Epithelial cell of proximal tubule (primary cell): ENCODE results near the gene PLEKHA8. TPM values are rescaled to one million over a fixed set of nuclear protein-coding genes. Genes with fewer than 3 reads are reported as not detected.
A peak's percentile ranks its signal among the peaks of the same experiment; 100 is the strongest.

Source experiments
- DNase-seq: peaks from one replicate; pipeline ENCODE4 v3.0.0-alpha.2; 2011; ENCODE audit warnings: low read depth
- H3K4me3 ChIP-seq: 2 replicates; pipeline ENCODE4 v1.5.1; 2011; ENCODE audit warnings: low read depth, mild to moderate bottlenecking, low read length
- CTCF ChIP-seq: conservative IDR thresholded peaks from 2 replicates; pipeline ENCODE4 v1.5.1; 2012; ENCODE audit warnings: low read depth, mild to moderate bottlenecking, low read length
- total RNA-seq: library from RNA; depleted of rRNA; stranded (reverse); fragments of >200 nt; gene quantifications from 2 replicates; pipeline ENCODE4 v1.2.3, GENCODE V29; 2015

PLEKHA8 gene
- total RNA-seq, 1 donor from 2014 or later, result 12.2 TPM

GRCh38 chr7:30146127-30146612 lies 118.0 kb downstream of the PLEKHA8 start:
- peak overlapping the region; percentile 14 for H3K4me3 ChIP-seq
- DNase-seq, result no peak
- TF ChIP-seq CTCF, result no peak

DNA sequence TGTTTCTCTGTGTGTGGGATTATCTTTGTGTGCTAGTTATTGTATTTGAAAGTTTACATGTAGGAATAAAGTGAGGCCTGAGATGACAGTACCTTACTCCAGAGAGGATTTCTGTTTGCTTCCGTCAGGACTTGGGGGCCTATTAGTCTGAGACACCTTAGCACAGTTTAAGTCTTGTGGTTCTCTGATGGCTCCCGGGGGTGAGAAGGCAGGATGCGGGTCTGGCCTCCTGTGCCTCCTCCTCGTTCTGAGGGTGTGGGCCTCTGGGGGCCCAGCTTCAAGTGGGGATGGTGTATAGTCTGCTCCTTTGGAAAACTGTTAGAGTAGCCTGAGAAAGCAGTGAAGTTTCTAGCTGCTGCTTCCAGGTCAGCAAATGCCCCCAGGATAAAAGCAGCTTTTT lies 119.0 kb downstream of the PLEKHA8 start:
- DNase-seq, result no peak
- TF ChIP-seq CTCF, result no peak

DNA sequence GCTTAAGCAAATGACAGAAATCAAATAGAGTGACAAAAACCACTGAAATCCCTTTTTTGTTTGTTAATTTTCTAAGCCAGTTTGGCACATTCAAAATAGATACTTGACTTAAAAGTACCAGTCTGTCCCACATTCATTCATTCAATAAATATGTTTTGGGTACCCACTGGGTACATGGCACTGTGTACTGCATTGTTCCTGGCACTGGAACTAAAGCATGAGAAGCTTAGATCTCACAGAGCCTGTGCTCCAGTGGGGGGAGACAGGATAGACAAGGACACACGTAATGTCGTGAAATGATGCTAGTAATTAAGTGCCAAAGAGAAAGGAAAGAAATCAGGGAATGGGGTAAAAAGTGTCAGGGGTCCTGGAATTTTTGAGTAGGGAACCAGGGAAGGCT lies 119.6 kb downstream of the PLEKHA8 start:
- no peak for TF ChIP-seq CTCF
- H3K4me3 ChIP-seq, result no peak overlapping the region
- DNase-seq, result no peak

More for the DNA sequence above, 119.0 kb downstream of the PLEKHA8 start:
- no peak overlapping the region for H3K4me3 ChIP-seq

GRCh38 chr7:30148426-30148825 lies 120.2 kb downstream of the PLEKHA8 start:
- H3K4me3 ChIP-seq, result no peak overlapping the region
- no peak for TF ChIP-seq CTCF
- DNase-seq, result no peak

DNA sequence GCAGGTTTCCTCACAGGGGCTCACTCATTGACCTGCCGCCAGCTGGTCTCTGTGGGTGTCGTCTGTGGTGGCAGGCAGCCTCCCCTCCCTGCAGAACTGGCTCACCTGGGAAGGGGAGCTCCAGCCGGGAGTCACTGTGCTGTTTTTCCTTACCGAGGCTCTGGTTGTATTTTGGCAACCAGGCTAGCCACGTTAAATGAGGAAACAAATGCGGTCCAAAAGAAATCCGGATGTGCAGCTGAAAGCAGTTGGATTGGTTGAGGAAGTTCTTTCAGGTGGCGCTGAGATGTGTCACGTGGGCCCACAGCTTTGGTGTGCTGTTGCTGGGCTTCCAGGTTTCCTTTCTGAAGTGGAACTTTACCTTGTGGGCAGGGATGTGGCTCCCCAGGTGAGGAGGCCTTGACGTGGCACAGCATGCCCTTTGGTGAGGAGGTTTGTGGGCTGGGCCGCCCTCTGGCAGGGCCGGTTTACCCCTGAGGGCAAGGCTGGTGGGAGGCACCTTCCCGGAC lies 120.8 kb downstream of the PLEKHA8 start:
- H3K4me3 ChIP-seq, result no peak overlapping the region
- TF ChIP-seq CTCF, result no peak
- DNase-seq, result no peak

GRCh38 chr7:30149640-30150272 lies 121.5 kb downstream of the PLEKHA8 start:
- no peak overlapping the region for H3K4me3 ChIP-seq
- no peak for TF ChIP-seq CTCF
- DNase-seq, result no peak

GRCh38 chr7:30150711-30151110 lies 122.5 kb downstream of the PLEKHA8 start:
- TF ChIP-seq CTCF, result no peak
- no peak overlapping the region for H3K4me3 ChIP-seq
- no peak for DNase-seq
